ENCODE results near the gene UBE2QL1. TPM values are rescaled to one million over a fixed set of nuclear protein-coding genes. Genes with fewer than 3 reads are reported as not detected.

UBE2QL1 gene
- total RNA-seq, 1 donor from 2014 or later = 2.7 TPM

DNA sequence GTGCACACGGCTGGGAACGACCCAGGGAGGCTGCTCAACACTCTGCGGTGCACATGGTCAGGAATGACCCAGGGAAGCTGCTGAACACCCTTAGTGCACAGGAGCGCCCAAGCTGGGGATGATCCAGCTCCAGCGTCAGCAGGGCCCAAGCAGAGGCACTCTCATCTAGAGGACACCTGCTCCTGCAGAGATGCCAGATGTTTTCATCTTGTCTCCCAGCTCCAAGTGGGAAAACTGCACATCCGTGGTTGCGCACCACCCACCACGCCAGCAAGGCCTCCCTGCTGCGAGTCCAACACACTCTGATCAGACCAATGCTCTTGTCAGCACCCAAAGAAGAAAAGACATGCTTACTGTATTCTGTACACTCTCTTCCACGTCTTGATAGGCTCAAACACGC lies 34.1 kb downstream of the UBE2QL1 start:
- Mint-ChIP-seq H3K4me1 (peaks cover 27% of the 10 kb centered on the region), H3K4me3 (no peak overlapping the region)

GRCh38 chr5:6483880-6484382 lies 35.3 kb downstream of the UBE2QL1 start:
- TF ChIP-seq, protein P1, sequence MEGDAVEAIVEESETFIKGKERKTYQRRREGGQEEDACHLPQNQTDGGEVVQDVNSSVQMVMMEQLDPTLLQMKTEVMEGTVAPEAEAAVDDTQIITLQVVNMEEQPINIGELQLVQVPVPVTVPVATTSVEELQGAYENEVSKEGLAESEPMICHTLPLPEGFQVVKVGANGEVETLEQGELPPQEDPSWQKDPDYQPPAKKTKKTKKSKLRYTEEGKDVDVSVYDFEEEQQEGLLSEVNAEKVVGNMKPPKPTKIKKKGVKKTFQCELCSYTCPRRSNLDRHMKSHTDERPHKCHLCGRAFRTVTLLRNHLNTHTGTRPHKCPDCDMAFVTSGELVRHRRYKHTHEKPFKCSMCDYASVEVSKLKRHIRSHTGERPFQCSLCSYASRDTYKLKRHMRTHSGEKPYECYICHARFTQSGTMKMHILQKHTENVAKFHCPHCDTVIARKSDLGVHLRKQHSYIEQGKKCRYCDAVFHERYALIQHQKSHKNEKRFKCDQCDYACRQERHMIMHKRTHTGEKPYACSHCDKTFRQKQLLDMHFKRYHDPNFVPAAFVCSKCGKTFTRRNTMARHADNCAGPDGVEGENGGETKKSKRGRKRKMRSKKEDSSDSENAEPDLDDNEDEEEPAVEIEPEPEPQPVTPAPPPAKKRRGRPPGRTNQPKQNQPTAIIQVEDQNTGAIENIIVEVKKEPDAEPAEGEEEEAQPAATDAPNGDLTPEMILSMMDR (conservative IDR thresholded peaks at IDR 0.05) = no peak
- peaks cover 38% of the 10 kb centered on the region for H3K4me1 Mint-ChIP-seq
- H3K36me3 Mint-ChIP-seq (ENCODE audit: low read depth) = no peaks in the 10 kb centered on the region
- no peaks in the 10 kb centered on the region for H3K9me3 Mint-ChIP-seq
- DNase-seq (ENCODE audit: low read depth, low spot score) = no peak
- H3K27ac Mint-ChIP-seq (ENCODE audit: unreplicated experiment) = no peak overlapping the region
- no peaks in the 10 kb centered on the region for H3K27me3 Mint-ChIP-seq (ENCODE audit: low read depth)
- no peak overlapping the region for H3K4me3 Mint-ChIP-seq

More for the DNA sequence above, 34.1 kb downstream of the UBE2QL1 start:
- Mint-ChIP-seq H3K27me3 (ENCODE audit: low read depth) (no peaks in the 10 kb centered on the region), H3K27ac (ENCODE audit: unreplicated experiment) (no peak overlapping the region), H3K9me3 (no peaks in the 10 kb centered on the region), H3K36me3 (ENCODE audit: low read depth) (no peaks in the 10 kb centered on the region)
- TF ChIP-seq, protein P1 (conservative IDR thresholded peaks at IDR 0.05) = no peak
- DNase-seq (ENCODE audit: low read depth, low spot score) = no peak

DNA sequence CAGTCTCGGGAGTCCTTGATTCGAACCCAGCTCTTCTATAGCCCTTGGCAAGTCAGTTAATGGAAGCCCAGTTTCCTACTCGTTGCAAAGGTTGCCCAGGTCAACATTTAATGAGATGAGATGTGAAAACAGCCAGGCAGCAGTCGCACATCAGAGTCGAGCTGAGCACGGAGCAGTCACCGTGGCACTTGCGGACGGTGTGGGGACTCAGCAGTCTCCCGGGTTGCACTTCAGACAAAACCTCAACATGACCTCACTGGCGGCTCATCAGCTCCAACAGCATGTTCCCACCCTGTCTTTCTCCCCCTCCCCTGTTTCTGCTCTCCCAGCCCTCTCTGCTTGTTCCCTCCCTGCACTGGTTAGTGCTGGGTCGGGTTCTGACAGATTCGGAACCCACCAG lies 35.8 kb downstream of the UBE2QL1 start:
- no peak for DNase-seq (ENCODE audit: low read depth, low spot score)
- Mint-ChIP-seq H3K9me3 (no peaks in the 10 kb centered on the region), H3K36me3 (ENCODE audit: low read depth) (no peaks in the 10 kb centered on the region), H3K4me3 (no peak overlapping the region), H3K4me1 (peaks cover 38% of the 10 kb centered on the region), H3K27ac (ENCODE audit: unreplicated experiment) (no peak overlapping the region), H3K27me3 (ENCODE audit: low read depth) (no peaks in the 10 kb centered on the region)
- TF ChIP-seq, protein P1 (conservative IDR thresholded peaks at IDR 0.05) = no peak

DNA sequence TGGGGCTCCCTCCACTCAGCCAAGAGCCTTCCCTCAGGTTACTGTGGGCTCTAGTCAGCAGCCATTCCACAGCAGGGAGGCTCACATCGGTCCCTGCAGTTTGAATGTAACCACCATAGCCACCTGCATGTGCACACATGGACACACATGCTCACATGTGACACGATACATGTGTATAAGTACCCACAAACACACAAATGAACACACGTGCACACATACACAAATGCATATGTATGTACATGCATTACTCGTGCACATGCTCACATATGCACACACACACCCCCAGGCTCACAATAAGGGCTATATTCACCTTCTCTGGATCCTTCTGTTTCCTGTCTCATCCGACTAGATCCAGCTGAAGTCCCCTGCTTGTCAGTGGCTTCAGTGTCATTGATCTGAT lies 36.2 kb downstream of the UBE2QL1 start:
- no peaks in the 10 kb centered on the region for H3K9me3 Mint-ChIP-seq
- DNase-seq (ENCODE audit: low read depth, low spot score) = no peak
- no peaks in the 10 kb centered on the region for H3K27me3 Mint-ChIP-seq (ENCODE audit: low read depth)
- H3K27ac Mint-ChIP-seq (ENCODE audit: unreplicated experiment) = peak overlapping the region; percentile 47
- H3K36me3 Mint-ChIP-seq (ENCODE audit: low read depth) = no peaks in the 10 kb centered on the region
- no peak overlapping the region for H3K4me3 Mint-ChIP-seq
- H3K4me1 Mint-ChIP-seq = peaks cover 38% of the 10 kb centered on the region
- TF ChIP-seq, protein P1 (conservative IDR thresholded peaks at IDR 0.05) = no peak

- Mint-ChIP-seq H3K36me3 (ENCODE audit: low read depth) (no peaks in the 10 kb centered on the region), H3K9me3 (no peaks in the 10 kb centered on the region), H3K27me3 (ENCODE audit: low read depth) (no peaks in the 10 kb centered on the region), H3K27ac (ENCODE audit: unreplicated experiment) (no peak overlapping the region), H3K4me3 (no peak overlapping the region), H3K4me1 (peaks cover 42% of the 10 kb centered on the region)
- TF ChIP-seq, protein P1 (conservative IDR thresholded peaks at IDR 0.05) = no peak
- no peak for DNase-seq (ENCODE audit: low read depth, low spot score)
These were observed 36.8 kb downstream of the UBE2QL1 start for GRCh38 chr5:6485441-6485840.
